Thymus (tissue), 11 donors: Measurements from ENCODE around the gene TIMM13. TPM values are rescaled to one million over a fixed set of nuclear protein-coding genes. Genes with fewer than 3 reads are reported as not detected.

ENCODE experiments used
- DNase-seq, 9 donors: peaks; one replicate each; pipeline ENCODE4 v3.0.0-alpha.2; 2013; ENCODE audit warnings: low spot score in 9 of 9, low read depth in 6 of 9, missing footprints in 1 of 9
- H3K27ac ChIP-seq, 2 donors: one replicate each; pipeline ENCODE4 v1.5.1; 2013; ENCODE audit warnings: control low read depth in 1 of 2, low read depth in 1 of 2, low read length in 1 of 2, mild to moderate bottlenecking in 1 of 2, moderate library complexity in 1 of 2
- H3K27me3 ChIP-seq, 2 donors: one replicate each; pipeline ENCODE4 v1.5.1; 2013; ENCODE audit warnings: low read length in 1 of 2; ENCODE audit not compliant: control insufficient read depth in 2 of 2, insufficient read depth in 1 of 2
- H3K36me3 ChIP-seq, 2 donors: one replicate each; pipeline ENCODE4 v1.5.1; 2013; ENCODE audit warnings: low read length in 1 of 2, mild to moderate bottlenecking in 1 of 2, moderate library complexity in 1 of 2; ENCODE audit not compliant: control insufficient read depth in 2 of 2, insufficient read depth in 2 of 2
- H3K4me1 ChIP-seq, 2 donors: one replicate each; pipeline ENCODE4 v1.5.1; 2013; ENCODE audit warnings: low read length in 2 of 2; ENCODE audit not compliant: control insufficient read depth in 2 of 2, insufficient read depth in 2 of 2
- H3K4me3 ChIP-seq, 2 donors: one replicate each; pipeline ENCODE4 v1.5.1; 2013; ENCODE audit warnings: low read length in 2 of 2, control low read depth in 1 of 2, mild to moderate bottlenecking in 1 of 2
- H3K9me3 ChIP-seq, 2 donors: one replicate each; pipeline ENCODE4 v1.5.1; 2013; ENCODE audit warnings: low read length in 1 of 2, mild to moderate bottlenecking in 1 of 2; ENCODE audit not compliant: control insufficient read depth in 2 of 2, insufficient read depth in 1 of 2
- WGBS: extraction: QIAGEN DNeasy Blood & Tissue Kit; methylation state at CpG from one replicate; pipeline ENCODE4 v1.1.7; 2013; 5-methylcytosine and 5-hydroxymethylcytosine counted together
- polyA plus RNA-seq: library from polyadenylated mRNA; stranded (reverse); fragments of 200-250 nt; gene quantifications from one replicate; pipeline ENCODE4 v1.2.3, GENCODE V29; 2013
- total RNA-seq: library from RNA; stranded (reverse); fragments of 120-200 nt; gene quantifications from one replicate; pipeline ENCODE4 v1.2.4, GENCODE V29; 2013
- donor health status: healthy.

Gene TIMM13
- total and polyA plus RNA-seq, 2 donors = 56.1 to 73.2 TPM

DNA sequence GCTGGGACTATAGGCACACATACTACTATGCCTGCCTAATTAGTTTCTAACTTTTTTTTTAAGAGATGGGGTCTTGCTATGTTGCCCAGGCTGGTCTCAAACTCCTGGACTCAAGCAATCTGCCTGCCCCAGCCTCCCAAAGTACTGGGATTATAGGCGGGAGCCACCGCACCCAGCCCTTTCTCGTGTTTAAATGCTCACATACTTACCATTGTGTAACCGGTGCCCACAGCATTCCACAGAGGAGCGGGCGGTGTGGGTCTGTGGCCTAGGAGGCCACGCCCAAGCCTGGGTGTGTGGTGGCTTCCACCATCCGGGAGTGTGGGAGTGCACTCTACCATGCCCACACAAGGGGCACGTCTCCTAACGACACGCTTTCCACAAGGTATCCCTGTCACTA is 21.6 kb upstream of the TIMM13 start:
- DNase-seq = no peak
- no peak overlapping the region for H3K4me3 ChIP-seq
- peaks cover 0 to 6% of the 10 kb centered on the region in 2 donors for H3K9me3 ChIP-seq
- peaks cover 18 to 25% of the 10 kb centered on the region in 2 donors for H3K4me1 ChIP-seq
- H3K36me3 ChIP-seq = peaks cover 31 to 49% of the 10 kb centered on the region in 2 donors
- no peaks in the 10 kb centered on the region for H3K27me3 ChIP-seq
- no peak overlapping the region for H3K27ac ChIP-seq
- WGBS = 99% methylated on average over 11 of the region's 11 CpGs

DNA sequence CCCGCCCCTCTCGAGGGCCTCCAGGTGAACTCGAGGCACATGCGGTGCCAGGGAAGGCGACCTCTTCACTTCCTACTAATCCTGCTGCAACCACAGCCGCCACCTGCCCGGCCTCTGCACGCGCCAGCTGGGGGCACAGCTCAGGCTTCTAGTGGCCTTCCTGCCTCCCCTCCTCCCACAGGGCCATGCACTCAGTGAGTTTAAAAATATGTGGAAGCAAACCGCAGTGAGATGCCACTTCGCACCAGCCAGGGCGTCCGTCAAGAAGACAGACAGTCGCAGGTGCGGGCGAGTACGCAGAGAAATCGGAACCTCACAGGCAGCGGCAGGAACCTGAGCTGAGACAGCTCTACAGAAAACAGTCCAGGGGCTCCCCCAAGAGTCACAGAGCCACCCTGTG is 19.0 kb upstream of the TIMM13 start:
- Histone ChIP-seq H3K36me3 (peaks cover 49 to 55% of the 10 kb centered on the region in 2 donors), H3K4me1 (peaks cover 16 to 25% of the 10 kb centered on the region in 2 donors), H3K4me3 (peak overlapping the region in 1 of 2 donors; percentile 2), H3K27me3 (no peaks in the 10 kb centered on the region), H3K27ac (peak overlapping the region; percentile 53 to 68), H3K9me3 (peaks cover 0 to 6% of the 10 kb centered on the region in 2 donors)
- 1% methylated on average over 19 of the region's 19 CpGs for WGBS
- DNase-seq = peak in 8 of 9 donors; percentile 53 to 92 (median 78)

GRCh38 chr19:2444251-2445002 is 17.0 kb upstream of the TIMM13 start:
- peaks cover 0 to 6% of the 10 kb centered on the region in 2 donors for H3K9me3 ChIP-seq
- no peak overlapping the region for H3K27ac ChIP-seq
- no peaks in the 10 kb centered on the region for H3K27me3 ChIP-seq
- no peak for DNase-seq
- H3K4me3 ChIP-seq = no peak overlapping the region
- H3K4me1 ChIP-seq = peaks cover 16 to 25% of the 10 kb centered on the region in 2 donors
- H3K36me3 ChIP-seq = peaks cover 49% of the 10 kb centered on the region in 2 donors
- WGBS = 98% methylated on average over 34 of the region's 34 CpGs

- Histone ChIP-seq H3K9me3 (peaks cover 0 to 6% of the 10 kb centered on the region in 2 donors), H3K36me3 (peaks cover 48 to 49% of the 10 kb centered on the region in 2 donors), H3K27ac (no peak overlapping the region), H3K27me3 (no peaks in the 10 kb centered on the region), H3K4me3 (no peak overlapping the region), H3K4me1 (peaks cover 16 to 25% of the 10 kb centered on the region in 2 donors)
- no peak for DNase-seq
- WGBS = 98% methylated on average over 17 of the region's 17 CpGs
Measured at GRCh38 chr19:2443785-2444182, 16.4 kb upstream of the TIMM13 start.

- Histone ChIP-seq H3K27ac (no peak overlapping the region), H3K4me1 (peaks cover 12 to 23% of the 10 kb centered on the region in 2 donors), H3K9me3 (peaks cover 0 to 5% of the 10 kb centered on the region in 2 donors), H3K27me3 (no peaks in the 10 kb centered on the region), H3K4me3 (no peak overlapping the region), H3K36me3 (peaks cover 52 to 53% of the 10 kb centered on the region in 2 donors)
- no peak for DNase-seq
- WGBS = 97% methylated on average over 22 of the region's 22 CpGs
Measured at GRCh38 chr19:2443116-2443784, 15.9 kb upstream of the TIMM13 start.

DNA sequence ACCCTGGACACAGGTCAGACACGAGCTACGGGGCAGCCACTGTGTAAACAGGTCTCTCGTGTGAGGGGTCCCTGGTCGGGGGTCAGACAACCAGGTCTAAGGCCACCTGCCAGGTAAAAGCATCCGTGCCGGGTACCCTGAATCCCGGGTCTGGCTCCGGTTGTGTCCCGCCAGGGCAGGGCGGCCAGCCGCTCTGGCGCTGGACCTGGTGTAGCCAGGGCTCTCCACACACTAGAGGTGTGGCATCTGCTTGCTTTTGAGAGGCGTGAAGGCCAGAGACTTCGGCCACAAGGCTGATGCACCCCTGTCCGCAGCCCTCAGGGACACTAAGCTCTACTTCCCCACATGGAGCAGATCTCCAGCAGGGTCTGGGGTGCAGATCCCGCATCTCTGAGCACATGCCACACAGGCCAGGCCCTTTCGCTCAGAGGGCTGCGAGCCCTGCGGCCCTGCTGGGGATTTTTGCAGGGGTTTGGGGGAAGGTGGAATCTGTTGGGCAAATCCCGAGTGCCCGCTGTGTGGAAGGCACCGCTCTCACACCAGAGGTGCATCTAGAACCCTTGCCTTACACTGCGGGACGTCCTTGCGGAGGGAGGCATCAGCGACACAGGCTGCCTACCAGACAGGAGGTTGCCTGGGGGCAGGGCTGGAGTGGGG is 13.8 kb upstream of the TIMM13 start:
- H3K4me1 ChIP-seq = peaks cover 0 to 3% of the 10 kb centered on the region in 2 donors
- WGBS = 96% methylated on average over 26 of the region's 26 CpGs

DNA sequence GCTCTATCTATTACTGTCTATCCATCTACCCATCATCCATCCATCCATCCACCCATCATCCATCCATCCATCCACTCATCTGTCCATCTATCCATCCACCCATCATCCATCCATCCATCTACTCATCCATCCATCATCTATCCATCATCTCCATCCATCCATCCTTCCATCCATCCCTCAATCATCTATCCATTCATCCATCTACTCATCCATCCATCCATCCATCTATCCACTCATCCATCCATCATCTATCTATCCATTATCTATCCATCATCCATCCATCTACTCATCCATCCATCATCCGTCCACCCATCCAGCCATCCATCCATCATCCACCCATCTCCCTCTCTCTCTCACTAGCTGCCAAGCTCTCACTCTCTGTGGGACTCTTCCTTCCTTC is 13.1 kb upstream of the TIMM13 start:
- peaks cover 61 to 67% of the 10 kb centered on the region in 2 donors for H3K36me3 ChIP-seq

More for the DNA sequence above, 13.8 kb upstream of the TIMM13 start:
- Histone ChIP-seq H3K27ac (no peak overlapping the region), H3K4me3 (no peak overlapping the region), H3K9me3 (no peaks in the 10 kb centered on the region), H3K36me3 (peaks cover 61 to 66% of the 10 kb centered on the region in 2 donors), H3K27me3 (no peaks in the 10 kb centered on the region)
- no peak for DNase-seq

DNA sequence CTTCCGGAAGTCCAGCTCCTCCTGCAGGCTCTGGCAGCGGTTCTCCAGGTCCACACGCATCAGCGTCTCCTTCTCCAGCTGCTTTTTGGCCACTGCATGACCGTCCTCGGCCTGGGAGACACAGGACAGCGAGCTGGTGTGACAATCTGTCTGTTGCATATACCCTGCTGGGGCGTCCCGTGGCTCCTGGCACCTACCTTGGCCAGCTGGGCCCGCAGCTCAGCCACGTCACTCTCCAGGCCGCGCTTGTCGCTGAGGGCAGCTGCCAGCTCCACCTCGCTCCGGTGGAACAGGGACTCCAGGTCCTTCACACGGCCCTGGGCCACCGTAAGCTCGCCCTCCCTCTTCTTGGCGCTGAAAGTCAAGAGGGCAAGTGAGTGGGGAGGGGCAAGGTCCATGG is 10.8 kb upstream of the TIMM13 start:
- H3K36me3 ChIP-seq = peaks cover 64 to 68% of the 10 kb centered on the region in 2 donors

More for the DNA sequence above, 13.1 kb upstream of the TIMM13 start:
- Histone ChIP-seq H3K27ac (no peak overlapping the region), H3K4me3 (no peak overlapping the region), H3K9me3 (no peaks in the 10 kb centered on the region), H3K27me3 (no peaks in the 10 kb centered on the region), H3K4me1 (no peaks in the 10 kb centered on the region)
- WGBS = 96% methylated on average over 1 of the region's 1 CpG
- no peak for DNase-seq

DNA sequence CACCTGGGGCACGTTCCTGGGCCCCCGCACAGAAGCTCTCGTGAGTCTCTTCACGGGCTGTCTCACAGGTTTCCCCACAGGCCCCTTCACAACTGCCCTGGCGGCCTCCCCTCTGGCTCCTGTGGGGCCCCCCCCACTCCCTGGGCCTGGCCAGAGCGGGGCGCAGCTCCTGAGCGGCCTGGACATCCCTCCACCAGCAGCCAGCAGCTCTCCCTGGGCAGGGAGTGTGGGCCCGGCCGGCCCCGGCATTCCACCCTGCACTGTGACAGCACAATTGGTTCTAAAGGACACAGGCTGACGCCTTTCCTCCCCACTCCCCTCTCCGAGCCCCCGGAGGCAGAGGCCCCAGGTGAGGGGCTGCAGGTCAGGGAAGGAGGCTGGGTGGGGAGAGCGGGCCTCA is 9.5 kb upstream of the TIMM13 start:
- Histone ChIP-seq H3K27ac (no peak overlapping the region), H3K27me3 (no peaks in the 10 kb centered on the region), H3K4me1 (no peaks in the 10 kb centered on the region), H3K36me3 (peaks cover 63 to 66% of the 10 kb centered on the region in 2 donors), H3K4me3 (no peak overlapping the region), H3K9me3 (no peaks in the 10 kb centered on the region)
- 99% methylated on average over 15 of the region's 15 CpGs for WGBS
- no peak for DNase-seq

More for the DNA sequence above, 10.8 kb upstream of the TIMM13 start:
- Histone ChIP-seq H3K27ac (no peak overlapping the region), H3K27me3 (no peaks in the 10 kb centered on the region), H3K4me1 (no peaks in the 10 kb centered on the region), H3K9me3 (no peaks in the 10 kb centered on the region), H3K4me3 (no peak overlapping the region)
- no peak for DNase-seq
- 97% methylated on average over 20 of the region's 20 CpGs for WGBS
